Measurements from ENCODE around the gene PEAK3. TPM values are rescaled to one million over a fixed set of nuclear protein-coding genes. Genes with fewer than 3 reads are reported as not detected.

Gene PEAK3
- total and polyA plus RNA-seq, 9 donors: 0.10 to 0.62 (median 0.26) TPM; not detected in 3

DNA sequence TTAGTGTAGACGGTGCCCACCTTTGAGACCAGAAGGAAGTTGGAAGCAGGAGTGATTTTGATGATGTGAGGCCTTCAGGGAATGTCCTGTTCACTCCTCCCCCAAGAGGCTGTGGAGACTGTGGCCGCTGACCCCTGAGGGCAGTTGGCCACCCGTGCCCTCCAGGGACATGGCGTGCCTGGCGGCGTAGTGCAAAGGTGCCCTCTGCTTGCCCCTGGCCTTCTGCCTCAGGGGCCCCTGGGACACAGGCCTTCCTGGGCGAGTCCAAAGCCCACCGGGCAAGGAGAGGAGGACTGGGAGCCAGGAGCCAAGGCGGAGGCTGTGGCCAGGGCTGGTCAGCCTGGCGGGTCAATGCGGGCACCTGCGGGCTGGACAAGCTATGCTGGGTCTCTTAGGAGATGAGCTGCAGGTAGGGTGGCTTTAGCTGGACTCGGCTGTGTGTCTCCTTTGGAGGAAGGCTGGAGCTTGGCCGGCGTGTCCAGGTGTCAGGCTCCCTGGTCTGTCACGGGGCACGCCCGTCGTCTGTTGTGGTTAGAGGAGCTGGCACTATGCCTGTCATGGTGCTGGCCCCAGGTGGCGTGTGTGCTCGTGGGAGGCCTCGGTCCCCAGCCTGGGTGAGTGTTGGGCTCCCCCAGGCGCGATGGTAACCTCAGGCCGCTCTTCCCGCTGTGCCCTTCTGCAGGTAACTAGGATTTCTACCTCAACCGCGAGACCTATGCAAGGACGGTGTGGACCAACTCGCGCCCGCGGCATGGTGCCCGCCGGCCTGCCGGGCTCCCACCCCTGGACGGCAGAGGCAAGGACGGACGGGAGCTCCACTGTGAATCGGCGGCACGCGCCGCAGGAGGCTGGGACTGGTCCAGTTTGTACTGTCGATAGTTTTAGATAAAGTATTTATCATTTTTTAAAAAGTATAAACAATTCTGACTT, 52.6 kb downstream of the PEAK3 start:
- intact Hi-C loops (cut with DNase I): loop anchor here in 3 of 4 donors (5.0 to 10.0 kb wide), 3 partner anchors 62 to 67 kb away; partner anchors contain the start of gene DOT1L (in 2 of the 3)
- H3K4me1 ChIP-seq (ENCODE audit: insufficient read depth): no peaks in the 10 kb centered on the region
- 87 to 91% (median 88%) methylated on average over 43 to 45 of the region's 45 CpGs for WGBS, 3 donors

DNA sequence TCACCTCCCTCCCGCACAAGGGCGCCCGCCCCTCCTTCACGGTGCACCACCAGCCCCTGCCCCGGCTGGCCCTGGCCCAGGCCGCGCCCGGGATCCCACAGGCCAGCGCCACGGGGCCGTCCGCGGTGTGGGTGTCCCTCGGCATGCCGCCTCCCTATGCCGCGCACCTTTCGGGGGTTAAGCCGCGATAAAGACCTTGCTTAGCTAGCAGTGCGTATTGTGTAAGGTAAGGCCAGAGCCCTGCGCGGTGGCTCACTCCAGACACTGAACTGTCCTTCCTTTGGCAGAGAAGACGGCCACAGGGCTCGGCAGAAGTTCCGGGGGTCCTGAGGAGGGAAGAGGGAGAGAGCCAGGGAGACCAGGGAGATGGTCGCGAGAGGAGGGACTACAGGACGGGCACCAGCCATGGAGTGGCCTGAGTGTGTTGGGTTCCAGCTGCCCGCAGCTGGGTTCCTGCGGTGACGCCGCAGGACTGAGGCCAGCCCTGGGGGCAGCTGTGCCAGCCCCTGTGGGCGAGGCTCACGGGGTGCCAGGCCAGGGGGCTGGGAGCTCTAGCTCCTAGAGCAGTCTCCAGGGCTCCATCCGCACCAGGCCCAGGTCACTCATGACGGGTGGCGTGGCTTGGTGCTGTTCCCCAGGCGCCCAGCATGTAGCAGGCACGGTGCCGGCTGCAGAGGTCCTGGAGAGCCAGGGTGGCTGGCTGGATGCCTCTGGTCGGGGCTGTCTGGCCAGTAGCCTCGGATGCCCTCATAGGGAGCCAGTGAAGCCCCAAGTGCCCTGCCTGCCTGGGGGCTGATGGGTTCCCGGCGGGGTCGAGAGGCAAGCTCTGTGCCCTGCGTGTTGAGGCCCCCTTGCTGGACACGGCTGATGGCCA, 53.6 kb downstream of the PEAK3 start:
- DNase-seq: no peak
- H3K4me1 ChIP-seq (ENCODE audit: insufficient read depth): no peaks in the 10 kb centered on the region
- H3K36me3 ChIP-seq: no peaks in the 10 kb centered on the region
- TF ChIP-seq POLR2A (IDR thresholded peaks at IDR 0.05): no peak
- no peak for TF ChIP-seq EP300 (IDR thresholded peaks at IDR 0.05)
- H3K27ac ChIP-seq: no peak overlapping the region
- H3K9me3 ChIP-seq: no peaks in the 10 kb centered on the region
- intact Hi-C loops (cut with DNase I): loop anchor here in 1 of 4 donors (5.0 kb wide), 1 partner anchor 66 kb away; the partner anchor contains the start of gene DOT1L
- WGBS, 3 donors: 87 to 89% (median 89%) methylated on average over 48 of the region's 48 CpGs
- no peaks in the 10 kb centered on the region for H3K27me3 ChIP-seq
- no peak overlapping the region for H3K4me3 ChIP-seq

More for the DNA sequence above, 52.6 kb downstream of the PEAK3 start:
- no peaks in the 10 kb centered on the region for H3K36me3 ChIP-seq
- H3K27me3 ChIP-seq: no peaks in the 10 kb centered on the region
- no peak overlapping the region for H3K4me3 ChIP-seq
- DNase-seq: no peak
- H3K9me3 ChIP-seq: no peaks in the 10 kb centered on the region
- H3K27ac ChIP-seq: no peak overlapping the region
- TF ChIP-seq EP300 (IDR thresholded peaks at IDR 0.05) (no peak), POLR2A (IDR thresholded peaks at IDR 0.05) (no peak)
- TF ChIP-seq, protein P1, sequence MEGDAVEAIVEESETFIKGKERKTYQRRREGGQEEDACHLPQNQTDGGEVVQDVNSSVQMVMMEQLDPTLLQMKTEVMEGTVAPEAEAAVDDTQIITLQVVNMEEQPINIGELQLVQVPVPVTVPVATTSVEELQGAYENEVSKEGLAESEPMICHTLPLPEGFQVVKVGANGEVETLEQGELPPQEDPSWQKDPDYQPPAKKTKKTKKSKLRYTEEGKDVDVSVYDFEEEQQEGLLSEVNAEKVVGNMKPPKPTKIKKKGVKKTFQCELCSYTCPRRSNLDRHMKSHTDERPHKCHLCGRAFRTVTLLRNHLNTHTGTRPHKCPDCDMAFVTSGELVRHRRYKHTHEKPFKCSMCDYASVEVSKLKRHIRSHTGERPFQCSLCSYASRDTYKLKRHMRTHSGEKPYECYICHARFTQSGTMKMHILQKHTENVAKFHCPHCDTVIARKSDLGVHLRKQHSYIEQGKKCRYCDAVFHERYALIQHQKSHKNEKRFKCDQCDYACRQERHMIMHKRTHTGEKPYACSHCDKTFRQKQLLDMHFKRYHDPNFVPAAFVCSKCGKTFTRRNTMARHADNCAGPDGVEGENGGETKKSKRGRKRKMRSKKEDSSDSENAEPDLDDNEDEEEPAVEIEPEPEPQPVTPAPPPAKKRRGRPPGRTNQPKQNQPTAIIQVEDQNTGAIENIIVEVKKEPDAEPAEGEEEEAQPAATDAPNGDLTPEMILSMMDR (IDR thresholded peaks at IDR 0.05): no peak

DNA sequence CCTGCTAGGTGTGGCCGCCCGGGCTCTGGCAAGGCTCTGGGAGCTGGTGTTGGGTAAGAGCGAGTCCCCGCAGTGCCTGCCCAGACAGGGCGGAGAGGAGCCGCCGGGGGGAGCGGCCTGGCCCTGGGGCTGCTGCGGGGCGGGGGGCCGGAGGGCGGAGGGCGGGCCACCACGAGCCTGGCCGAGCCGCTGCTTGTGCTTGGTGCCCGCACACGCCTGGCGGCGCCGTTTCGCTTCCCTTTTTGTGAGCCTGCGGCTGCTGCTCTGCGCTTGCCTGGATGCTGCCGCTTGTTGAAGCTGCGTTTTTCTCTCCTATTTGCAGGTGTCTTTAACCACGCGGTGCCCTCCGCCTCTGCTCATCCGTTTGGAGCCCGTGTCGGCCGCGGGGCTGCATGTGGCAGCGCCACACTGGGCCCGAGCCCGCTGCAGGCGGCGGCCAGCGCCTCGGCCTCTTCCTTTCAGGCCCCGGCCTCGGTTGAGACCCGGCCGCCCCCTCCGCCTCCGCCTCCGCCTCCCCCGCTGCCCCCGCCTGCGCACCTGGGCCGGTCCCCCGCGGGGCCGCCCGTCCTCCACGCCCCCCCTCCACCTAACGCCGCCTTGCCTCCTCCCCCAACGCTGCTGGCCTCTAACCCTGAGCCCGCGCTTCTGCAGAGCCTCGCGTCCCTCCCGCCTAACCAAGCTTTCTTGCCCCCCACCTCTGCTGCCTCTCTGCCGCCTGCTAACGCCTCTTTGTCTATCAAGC, 54.4 kb downstream of the PEAK3 start:
- WGBS, 3 donors: 89 to 92% (median 90%) methylated on average over 58 to 67 of the region's 67 CpGs
- Histone ChIP-seq H3K27ac (no peak overlapping the region), H3K4me3 (no peak overlapping the region), H3K36me3 (no peaks in the 10 kb centered on the region), H3K4me1 (ENCODE audit: insufficient read depth) (no peaks in the 10 kb centered on the region), H3K27me3 (no peaks in the 10 kb centered on the region), H3K9me3 (no peaks in the 10 kb centered on the region)
- TF ChIP-seq, protein P1 (IDR thresholded peaks at IDR 0.05): no peak
- TF ChIP-seq EP300 (IDR thresholded peaks at IDR 0.05) (no peak), POLR2A (IDR thresholded peaks at IDR 0.05) (no peak)
- intact Hi-C loops (cut with DNase I): loop anchor here in 1 of 4 donors (5.0 kb wide), 1 partner anchor 65 kb away; the partner anchor contains the start of gene DOT1L
- DNase-seq: no peak

DNA sequence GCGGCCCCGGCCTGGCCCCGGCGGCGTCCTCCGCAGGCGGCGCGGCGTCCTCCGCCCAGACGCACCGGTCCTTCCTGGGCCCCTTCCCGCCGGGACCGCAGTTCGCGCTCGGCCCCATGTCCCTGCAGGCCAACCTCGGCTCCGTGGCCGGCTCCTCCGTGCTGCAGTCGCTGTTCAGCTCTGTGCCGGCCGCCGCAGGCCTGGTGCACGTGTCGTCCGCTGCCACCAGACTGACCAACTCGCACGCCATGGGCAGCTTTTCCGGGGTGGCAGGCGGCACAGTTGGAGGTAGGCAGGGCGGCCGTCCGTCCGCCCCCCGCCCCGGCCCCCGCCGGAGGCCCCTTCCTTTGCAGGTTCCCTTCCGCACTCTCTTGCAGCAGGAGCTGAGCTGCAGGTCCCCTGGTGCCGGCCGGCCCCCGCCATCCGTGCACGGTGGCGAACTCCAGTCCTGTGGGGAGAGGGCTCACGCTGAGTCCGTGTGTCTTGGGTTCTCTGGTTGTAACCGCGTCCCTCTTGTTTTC, 55.1 kb downstream of the PEAK3 start:
- H3K9me3 ChIP-seq: no peaks in the 10 kb centered on the region
- intact Hi-C loops (cut with DNase I): loop anchor here in 1 of 4 donors (5.0 kb wide), 1 partner anchor 65 kb away; the partner anchor contains the start of gene DOT1L
- no peaks in the 10 kb centered on the region for H3K27me3 ChIP-seq
- no peak for DNase-seq
- no peak overlapping the region for H3K27ac ChIP-seq
- H3K36me3 ChIP-seq: no peaks in the 10 kb centered on the region
- no peak overlapping the region for H3K4me3 ChIP-seq
- 93 to 97% (median 95%) methylated on average over 49 to 53 of the region's 53 CpGs for WGBS, 3 donors
- TF ChIP-seq POLR2A (IDR thresholded peaks at IDR 0.05) (no peak), EP300 (IDR thresholded peaks at IDR 0.05) (no peak)
- TF ChIP-seq, protein P1 (IDR thresholded peaks at IDR 0.05): no peak
- no peaks in the 10 kb centered on the region for H3K4me1 ChIP-seq (ENCODE audit: insufficient read depth)
